ENCODE data around the gene ALDH1L2. TPM values are rescaled to one million over a fixed set of nuclear protein-coding genes. Genes with fewer than 3 reads are reported as not detected.

ALDH1L2 gene
- total RNA-seq, 1 experiment from 2014 or later, result 0.15 TPM

DNA sequence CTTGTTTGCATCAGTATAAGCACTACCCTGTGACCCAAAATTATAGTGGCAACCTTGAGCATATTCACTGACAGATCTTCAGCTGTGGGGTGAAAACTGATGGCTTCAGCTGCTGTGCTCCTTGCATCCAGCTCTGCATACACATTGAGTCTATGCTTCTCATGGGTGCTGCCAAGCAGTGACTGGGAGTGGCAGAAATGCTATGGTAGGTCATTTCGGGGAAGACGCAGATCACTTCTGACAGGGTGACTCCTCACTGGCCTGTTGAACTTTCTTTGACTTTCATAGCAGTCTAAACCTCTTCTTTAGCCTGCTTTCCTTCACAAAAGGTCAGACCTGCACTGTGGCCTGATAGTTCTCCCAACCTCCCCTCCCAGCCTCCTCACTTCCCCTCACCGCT lies 5.6 kb upstream of the ALDH1L2 start:
- Histone ChIP-seq H3K27ac (ENCODE audit: low read length) (no peak overlapping the region), H3F3A (ENCODE audit: low read length, unreplicated experiment) (no peaks in the 10 kb centered on the region), H4K20me1 (ENCODE audit: low read length) (no peaks in the 10 kb centered on the region), H3K79me2 (ENCODE audit: low read length) (no peaks in the 10 kb centered on the region), H2AFZ (ENCODE audit: low read length) (no peak overlapping the region), H3K27me3 (ENCODE audit: low read length) (no peaks in the 10 kb centered on the region), H3K9ac (ENCODE audit: low read length) (no peak overlapping the region), H3K9me2 (replicated peaks; ENCODE audit: low read length) (no peaks in the 10 kb centered on the region), H3K4me3 (ENCODE audit: low read length) (no peak overlapping the region), H3K9me3 (ENCODE audit: low read length) (peaks cover 6% of the 10 kb centered on the region; the same call in 1 of the 2 replicates), H3K36me3 (ENCODE audit: low read depth, low read length) (no peaks in the 10 kb centered on the region), H3K4me1 (ENCODE audit: insufficient read depth, low read length) (no peaks in the 10 kb centered on the region), H3K4me2 (ENCODE audit: low read length) (no peak overlapping the region)
- intact Hi-C loops (cut with micrococcal nuclease), result no loop called here
- ChIA-PET POLR2A (ENCODE audit: unreplicated experiment) (no interaction called here), CTCF (no interaction called here)
- no peak for TF ChIP-seq EZH2 (IDR thresholded peaks at IDR 0.05; ENCODE audit: low read length, unreplicated experiment)
- no peak for TF ChIP-seq EZH2phosphoT487 (IDR thresholded peaks at IDR 0.05; ENCODE audit: borderline replicate concordance, low read length)
- TF ChIP-seq, protein P1, sequence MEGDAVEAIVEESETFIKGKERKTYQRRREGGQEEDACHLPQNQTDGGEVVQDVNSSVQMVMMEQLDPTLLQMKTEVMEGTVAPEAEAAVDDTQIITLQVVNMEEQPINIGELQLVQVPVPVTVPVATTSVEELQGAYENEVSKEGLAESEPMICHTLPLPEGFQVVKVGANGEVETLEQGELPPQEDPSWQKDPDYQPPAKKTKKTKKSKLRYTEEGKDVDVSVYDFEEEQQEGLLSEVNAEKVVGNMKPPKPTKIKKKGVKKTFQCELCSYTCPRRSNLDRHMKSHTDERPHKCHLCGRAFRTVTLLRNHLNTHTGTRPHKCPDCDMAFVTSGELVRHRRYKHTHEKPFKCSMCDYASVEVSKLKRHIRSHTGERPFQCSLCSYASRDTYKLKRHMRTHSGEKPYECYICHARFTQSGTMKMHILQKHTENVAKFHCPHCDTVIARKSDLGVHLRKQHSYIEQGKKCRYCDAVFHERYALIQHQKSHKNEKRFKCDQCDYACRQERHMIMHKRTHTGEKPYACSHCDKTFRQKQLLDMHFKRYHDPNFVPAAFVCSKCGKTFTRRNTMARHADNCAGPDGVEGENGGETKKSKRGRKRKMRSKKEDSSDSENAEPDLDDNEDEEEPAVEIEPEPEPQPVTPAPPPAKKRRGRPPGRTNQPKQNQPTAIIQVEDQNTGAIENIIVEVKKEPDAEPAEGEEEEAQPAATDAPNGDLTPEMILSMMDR (conservative IDR thresholded peaks at IDR 0.05; ENCODE audit: low read depth, low read length), result no peak
- ATAC-seq, result no peak
- BruUV-seq (replicated peaks), result no TSS peak
- no peak for DNase-seq

DNA sequence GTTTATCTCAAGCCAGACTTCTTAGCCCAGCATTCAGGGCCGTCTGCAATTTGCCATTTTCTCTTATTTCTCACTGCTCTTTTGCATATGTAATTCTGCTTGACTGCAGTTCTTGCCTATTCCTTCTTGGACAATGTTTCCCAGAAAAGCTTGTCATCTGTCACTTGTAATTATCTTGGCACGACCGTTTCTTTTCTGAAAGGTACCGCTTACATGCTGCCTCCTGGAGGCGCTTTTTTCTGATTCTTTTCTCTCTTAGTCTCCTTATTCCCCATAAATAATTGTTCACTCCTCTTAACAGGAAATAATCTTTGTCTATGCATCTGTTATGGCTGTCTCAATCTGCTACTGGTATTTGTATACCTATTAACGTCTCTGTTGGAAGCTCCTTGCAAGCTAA lies 1.2 kb upstream of the ALDH1L2 start:
- no peaks in the 10 kb centered on the region for H3K9me3 ChIP-seq (ENCODE audit: low read length)
- no peak overlapping the region for H3K4me2 ChIP-seq (ENCODE audit: low read length)
- no peak for ATAC-seq
- no peak overlapping the region for H3K27ac ChIP-seq (ENCODE audit: low read length)
- BruUV-seq (replicated peaks), result no TSS peak
- H4K20me1 ChIP-seq (ENCODE audit: low read length), result no peaks in the 10 kb centered on the region
- H3F3A ChIP-seq (ENCODE audit: low read length, unreplicated experiment), result no peaks in the 10 kb centered on the region
- H3K79me2 ChIP-seq (ENCODE audit: low read length), result no peaks in the 10 kb centered on the region
- H3K36me3 ChIP-seq (ENCODE audit: low read depth, low read length), result no peaks in the 10 kb centered on the region
- H3K9ac ChIP-seq (ENCODE audit: low read length), result no peak overlapping the region
- H3K27me3 ChIP-seq (ENCODE audit: low read length), result no peaks in the 10 kb centered on the region
- H3K9me2 ChIP-seq (replicated peaks; ENCODE audit: low read length), result no peaks in the 10 kb centered on the region
- intact Hi-C loops (cut with micrococcal nuclease), result no loop called here
- no peak for TF ChIP-seq EZH2phosphoT487 (IDR thresholded peaks at IDR 0.05; ENCODE audit: borderline replicate concordance, low read length)
- TF ChIP-seq, protein P1 (conservative IDR thresholded peaks at IDR 0.05; ENCODE audit: low read depth, low read length), result no peak
- TF ChIP-seq EZH2 (IDR thresholded peaks at IDR 0.05; ENCODE audit: low read length, unreplicated experiment), result no peak
- no peak overlapping the region for H2AFZ ChIP-seq (ENCODE audit: low read length)
- DNase-seq, result no peak
- POLR2A ChIA-PET (ENCODE audit: unreplicated experiment), result no interaction called here
- H3K4me1 ChIP-seq (ENCODE audit: insufficient read depth, low read length), result peaks cover 7% of the 10 kb centered on the region
- H3K4me3 ChIP-seq (ENCODE audit: low read length), result no peak overlapping the region
- CTCF ChIA-PET, result no interaction called here

DNA sequence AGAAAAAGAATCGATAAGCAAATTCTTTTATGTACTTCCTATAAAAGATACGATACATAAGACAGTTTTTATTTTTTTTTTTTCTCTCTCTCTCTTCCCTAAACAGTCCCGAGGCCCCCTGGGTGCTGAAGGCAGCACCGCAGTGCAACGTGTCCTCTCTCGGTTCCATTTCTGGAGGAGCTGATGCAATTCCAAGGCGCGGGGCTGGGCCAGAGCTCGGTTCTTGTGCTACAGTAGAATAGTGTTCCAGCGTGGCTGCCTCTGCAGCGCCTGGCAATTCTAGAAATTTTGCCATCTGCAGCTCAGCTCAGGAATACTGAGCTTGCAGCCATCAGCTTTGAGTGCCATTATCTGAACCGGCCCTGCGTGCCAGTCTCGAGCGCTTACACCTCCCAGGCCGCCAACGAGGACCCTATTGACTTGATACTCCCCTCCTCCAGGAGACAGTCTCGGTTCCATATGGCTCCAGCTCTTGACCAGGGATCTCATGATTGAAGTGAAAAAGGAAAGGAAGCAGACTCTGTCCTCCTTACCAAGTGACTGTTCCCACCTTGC lies 630 bp downstream of the ALDH1L2 start:
- intact Hi-C loops (cut with micrococcal nuclease), result no loop called here
- no peaks in the 10 kb centered on the region for H3K79me2 ChIP-seq (ENCODE audit: low read length)

More for the DNA sequence above, 630 bp downstream of the ALDH1L2 start:
- DNase-seq (no peak), ATAC-seq (peak; percentile 24)
- BruUV-seq (replicated peaks), result no TSS peak
- Histone ChIP-seq H3K9ac (ENCODE audit: low read length) (peak overlapping the region; percentile 41; the same call in 1 of the 2 replicates), H2AFZ (ENCODE audit: low read length) (peak overlapping the region; percentile 83), H3K9me2 (replicated peaks; ENCODE audit: low read length) (no peaks in the 10 kb centered on the region), H3K4me3 (ENCODE audit: low read length) (peak overlapping the region; percentile 66), H3K9me3 (ENCODE audit: low read length) (no peaks in the 10 kb centered on the region), H3K4me2 (ENCODE audit: low read length) (peak overlapping the region; percentile 79), H3K36me3 (ENCODE audit: low read depth, low read length) (no peaks in the 10 kb centered on the region), H3K27ac (ENCODE audit: low read length) (no peak overlapping the region), H4K20me1 (ENCODE audit: low read length) (no peaks in the 10 kb centered on the region), H3F3A (ENCODE audit: low read length, unreplicated experiment) (no peaks in the 10 kb centered on the region), H3K4me1 (ENCODE audit: insufficient read depth, low read length) (peaks cover 7% of the 10 kb centered on the region), H3K27me3 (ENCODE audit: low read length) (no peaks in the 10 kb centered on the region)
- no peak for TF ChIP-seq EZH2 (IDR thresholded peaks at IDR 0.05; ENCODE audit: low read length, unreplicated experiment)
- TF ChIP-seq, protein P1 (conservative IDR thresholded peaks at IDR 0.05; ENCODE audit: low read depth, low read length), result no peak
- no peak for TF ChIP-seq EZH2phosphoT487 (IDR thresholded peaks at IDR 0.05; ENCODE audit: borderline replicate concordance, low read length)
- ChIA-PET CTCF (no interaction called here), POLR2A (ENCODE audit: unreplicated experiment) (interaction anchor here (0.7 kb wide), 1 partner anchor 945 kb away, joined by 3 read pairs; the partner anchor contains the start of gene NFYB)
